Measurements from ENCODE around the gene TUT4.

Gene TUT4

GRCh38 chr1:52576074-52576473 lies 23.2 kb upstream of the TUT4 start:
- DNase-seq (ENCODE audit: low read depth in 1 of 2, low spot score in 1 of 2): no peak

- DNase-seq (ENCODE audit: low read depth in 1 of 2, low spot score in 1 of 2): no peak
These were observed 21.7 kb upstream of the TUT4 start for GRCh38 chr1:52574594-52574993.

- no peak for DNase-seq (ENCODE audit: low read depth in 1 of 2, low spot score in 1 of 2)
These were observed 19.5 kb upstream of the TUT4 start for GRCh38 chr1:52572387-52572786.

GRCh38 chr1:52571783-52572182 lies 18.9 kb upstream of the TUT4 start:
- DNase-seq (ENCODE audit: low read depth in 1 of 2, low spot score in 1 of 2): no peak

- DNase-seq (ENCODE audit: low read depth in 1 of 2, low spot score in 1 of 2): no peak
These were observed 16.7 kb upstream of the TUT4 start for GRCh38 chr1:52569449-52570210.

- no peak for DNase-seq (ENCODE audit: low read depth in 1 of 2, low spot score in 1 of 2)
These were observed 15.1 kb upstream of the TUT4 start for GRCh38 chr1:52567943-52568342.

- DNase-seq (ENCODE audit: low read depth in 1 of 2, low spot score in 1 of 2): no peak
These were observed 9.9 kb upstream of the TUT4 start for GRCh38 chr1:52562766-52563165.

GRCh38 chr1:52559875-52560274 lies 7.0 kb upstream of the TUT4 start:
- no peak for DNase-seq (ENCODE audit: low read depth in 1 of 2, low spot score in 1 of 2)

GRCh38 chr1:52558941-52559340 lies 6.0 kb upstream of the TUT4 start:
- no peak for DNase-seq (ENCODE audit: low read depth in 1 of 2, low spot score in 1 of 2)

- DNase-seq (ENCODE audit: low read depth in 1 of 2, low spot score in 1 of 2): no peak
These were observed 3.9 kb upstream of the TUT4 start for GRCh38 chr1:52556641-52557360.

- DNase-seq (ENCODE audit: low read depth in 1 of 2, low spot score in 1 of 2): no peak
These were observed 1.9 kb upstream of the TUT4 start for GRCh38 chr1:52554756-52555155.

GRCh38 chr1:52554267-52554640 lies 1.4 kb upstream of the TUT4 start:
- DNase-seq (ENCODE audit: low read depth in 1 of 2, low spot score in 1 of 2): no peak

- DNase-seq (ENCODE audit: low read depth in 1 of 2, low spot score in 1 of 2): peak; percentile 67 to 81
These were observed 722 bp upstream of the TUT4 start for GRCh38 chr1:52553362-52554266.

- DNase-seq (ENCODE audit: low read depth in 1 of 2, low spot score in 1 of 2): peak; percentile 34 to 52
These were observed 722 bp downstream of the TUT4 start for GRCh38 chr1:52552236-52552504.

- DNase-seq (ENCODE audit: low read depth in 1 of 2, low spot score in 1 of 2): peak; percentile 9 to 13
These were observed 1.2 kb downstream of the TUT4 start for GRCh38 chr1:52551507-52552235.

- no peak for DNase-seq (ENCODE audit: low read depth in 1 of 2, low spot score in 1 of 2)
These were observed 2.4 kb downstream of the TUT4 start for GRCh38 chr1:52550447-52550846.

- no peak for DNase-seq (ENCODE audit: low read depth in 1 of 2, low spot score in 1 of 2)
These were observed 3.6 kb downstream of the TUT4 start for GRCh38 chr1:52549267-52549666.

- DNase-seq (ENCODE audit: low read depth in 1 of 2, low spot score in 1 of 2): no peak
These were observed 6.0 kb downstream of the TUT4 start for GRCh38 chr1:52546852-52547251.

- DNase-seq (ENCODE audit: low read depth in 1 of 2, low spot score in 1 of 2): no peak
These were observed 8.0 kb downstream of the TUT4 start for GRCh38 chr1:52544665-52545525.

- no peak for DNase-seq (ENCODE audit: low read depth in 1 of 2, low spot score in 1 of 2)
These were observed 10.7 kb downstream of the TUT4 start for GRCh38 chr1:52542085-52542688.

Measured in activated CD4-positive, alpha-beta T cell treated with anti-CD3 and anti-CD28 coated beads, Interleukin-2, amount 50 U/mL, for 24 hours (primary cell).